ENCODE results near the gene SLC24A1. TPM values are rescaled to one million over a fixed set of nuclear protein-coding genes. Genes with fewer than 3 reads are reported as not detected.

SLC24A1 gene
- total RNA-seq (1 to 10 TPM; 4.2 to 4.3 TPM), polyA plus RNA-seq (3.8 TPM)

DNA sequence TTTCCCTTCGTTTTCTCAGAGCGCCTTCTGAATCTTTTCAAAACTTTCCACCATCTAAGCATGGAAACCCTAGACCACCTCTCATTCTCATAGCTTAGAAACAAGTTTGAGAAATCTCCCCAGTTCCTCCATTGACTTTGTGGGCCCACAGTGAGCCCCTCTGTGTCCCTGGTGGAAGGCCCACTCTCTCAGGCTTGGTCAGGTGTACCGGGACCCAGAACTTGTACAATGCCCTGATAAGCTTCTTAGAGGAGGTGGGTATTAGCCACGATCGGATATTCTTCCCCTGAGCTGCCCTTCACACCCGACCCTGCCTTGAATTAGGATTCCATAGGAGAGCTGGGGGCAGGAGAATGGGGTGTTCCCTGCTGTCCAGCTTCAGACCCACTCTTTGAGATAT lies at the start of gene SLC24A1:
Gene SLC24A1, plus strand, starts transcription at position 301 of the 400 bp plus-strand sequence. CDS start 2,143 bp downstream, outside the sequence.
- no peak within 1 kb of the TSS for H3K4me3 Mint-ChIP-seq
- Histone ChIP-seq H3K9me3 (ENCODE audit: low read length) (no peaks in the 10 kb centered on the region), H3K36me3 (ENCODE audit: insufficient read depth, low read length) (no peaks in the 10 kb centered on the region), H3K4me1 (ENCODE audit: insufficient read depth, low read length) (no peaks in the 10 kb centered on the region), H3K27ac (ENCODE audit: low read depth, low read length) (no peak within 1 kb of the TSS), H3K27me3 (ENCODE audit: insufficient read depth, low read length, poor library complexity, severe bottlenecking) (no peaks in the 10 kb centered on the region), H3K4me3 (ENCODE audit: low read length) (no peak within 1 kb of the TSS)
- ChIA-PET POLR2A (no interaction called here), CTCF (interaction anchor here (1.3 kb wide), 1 partner anchor 17 kb away, joined by 5 read pairs; no protein-coding TSS in a partner anchor)
- no peaks in the 10 kb centered on the region for H3K9me3 Mint-ChIP-seq
- DNase-seq: no peak
- peaks cover 11 to 25% (median 15%) of the 10 kb centered on the region in 3 donors for H3K36me3 Mint-ChIP-seq
- peak within 1 kb of the TSS in 1 of 8 donors; percentile 4 for H3K27ac Mint-ChIP-seq
- no peaks in the 10 kb centered on the region for H3K4me1 Mint-ChIP-seq
- no peaks in the 10 kb centered on the region for H3K27me3 Mint-ChIP-seq

DNA sequence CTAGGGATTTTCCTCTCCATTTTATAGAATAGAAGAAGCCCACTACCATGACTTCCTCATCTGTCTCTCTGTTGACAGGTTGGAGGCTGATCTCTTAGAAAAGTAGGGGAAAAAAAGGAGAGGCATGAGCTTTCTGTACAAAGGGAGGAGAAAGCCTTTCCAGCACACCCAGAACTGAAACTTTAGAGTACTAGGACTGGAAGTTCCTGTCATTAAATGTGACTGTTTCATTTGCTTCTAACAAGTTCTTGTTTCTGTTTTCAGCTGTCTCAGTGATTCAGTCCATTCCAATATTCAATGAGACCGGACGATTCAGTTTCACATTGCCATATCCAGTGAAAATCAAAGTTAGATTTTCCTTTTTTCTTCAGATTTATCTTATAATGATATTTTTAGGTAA lies 49.8 kb upstream of the SLC24A1 start:
- no peak overlapping the region for H3K4me3 ChIP-seq (ENCODE audit: low read length)
- peaks cover 16% of the 10 kb centered on the region for H3K36me3 ChIP-seq (ENCODE audit: insufficient read depth, low read length)
- no peaks in the 10 kb centered on the region for H3K9me3 ChIP-seq (ENCODE audit: low read length)
- no peaks in the 10 kb centered on the region for H3K4me1 ChIP-seq (ENCODE audit: insufficient read depth, low read length)
- no peak for DNase-seq
- ChIA-PET CTCF (no interaction called here), POLR2A (no interaction called here)
- H3K27ac ChIP-seq (ENCODE audit: low read depth, low read length): no peak overlapping the region
- Mint-ChIP-seq H3K4me3 (no peak overlapping the region), H3K4me1 (no peaks in the 10 kb centered on the region), H3K9me3 (no peaks in the 10 kb centered on the region), H3K27me3 (no peaks in the 10 kb centered on the region), H3K27ac (peak overlapping the region in 2 of 8 donors; percentile 41 to 54), H3K36me3 (peaks cover 4 to 64% (median 5%) of the 10 kb centered on the region in 3 donors)
- no peaks in the 10 kb centered on the region for H3K27me3 ChIP-seq (ENCODE audit: insufficient read depth, low read length, poor library complexity, severe bottlenecking)

DNA sequence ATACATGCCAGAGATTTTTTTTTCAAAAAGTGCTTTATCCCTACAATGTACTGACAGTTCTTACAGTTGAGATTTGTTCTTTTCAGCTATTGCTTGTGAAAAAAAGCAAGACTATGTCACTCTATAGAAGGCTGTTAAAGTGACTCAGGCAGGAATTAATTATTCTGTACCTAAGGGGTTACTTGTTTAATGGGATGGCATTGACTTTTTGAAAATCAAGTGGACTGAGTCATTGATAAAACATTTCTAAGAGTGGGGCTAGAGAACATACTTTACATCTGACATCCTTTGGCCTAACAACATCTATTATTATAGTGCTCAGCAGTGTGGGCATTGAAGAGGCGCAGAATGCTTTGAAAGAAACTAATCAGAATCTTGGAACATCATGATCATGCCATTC lies 45.1 kb upstream of the SLC24A1 start:
- DNase-seq: no peak
- POLR2A ChIA-PET: no interaction called here

DNA sequence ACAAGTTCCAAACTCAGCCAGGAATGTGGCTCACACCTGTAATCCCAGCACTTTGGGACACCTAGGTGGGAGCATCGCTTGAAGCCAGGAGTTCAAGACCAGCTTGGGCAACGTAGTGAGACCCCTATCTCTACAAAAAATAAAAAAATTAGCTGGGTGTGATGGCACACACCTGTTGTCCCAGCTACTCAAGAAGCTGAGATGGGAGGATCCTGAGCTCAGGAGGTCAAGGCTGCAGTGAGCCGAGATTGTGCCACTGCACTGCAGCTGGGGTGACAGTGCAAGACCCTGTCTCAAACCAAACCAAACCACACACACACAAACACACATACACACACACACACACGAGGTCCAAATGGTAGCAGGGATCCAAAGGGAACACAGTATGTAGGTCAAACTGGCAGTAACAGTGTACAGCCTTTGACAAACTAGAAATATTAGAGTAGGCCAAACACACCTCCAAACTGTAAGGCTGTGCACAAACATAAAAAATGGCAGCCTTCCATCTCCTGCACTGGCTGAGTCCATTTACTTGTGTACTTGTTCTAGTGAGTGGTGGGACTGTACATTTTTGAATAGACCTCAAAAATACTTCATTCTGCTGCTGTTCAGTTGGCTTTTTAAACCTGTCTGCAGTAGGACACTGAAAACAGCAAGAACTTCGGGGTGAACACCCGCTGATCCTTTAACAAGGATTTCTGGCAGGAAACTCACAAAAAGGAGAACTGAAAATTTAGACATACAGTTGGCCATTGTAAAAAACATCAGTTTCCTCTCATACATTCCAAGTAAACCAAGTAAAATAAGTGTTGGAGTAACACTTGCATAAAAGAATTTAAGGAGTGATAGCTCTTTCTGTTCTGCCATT lies 44.4 kb upstream of the SLC24A1 start:
- peaks cover 2 to 7% (median 3%) of the 10 kb centered on the region in 3 donors for H3K4me1 Mint-ChIP-seq

More for the DNA sequence above, 45.1 kb upstream of the SLC24A1 start:
- Histone ChIP-seq H3K4me1 (ENCODE audit: insufficient read depth, low read length) (no peaks in the 10 kb centered on the region), H3K36me3 (ENCODE audit: insufficient read depth, low read length) (peaks cover 35% of the 10 kb centered on the region), H3K27ac (ENCODE audit: low read depth, low read length) (no peak overlapping the region), H3K4me3 (ENCODE audit: low read length) (no peak overlapping the region), H3K9me3 (ENCODE audit: low read length) (no peaks in the 10 kb centered on the region), H3K27me3 (ENCODE audit: insufficient read depth, low read length, poor library complexity, severe bottlenecking) (no peaks in the 10 kb centered on the region)
- H3K27me3 Mint-ChIP-seq: no peaks in the 10 kb centered on the region
- no peaks in the 10 kb centered on the region for H3K4me1 Mint-ChIP-seq
- peaks cover 0 to 65% (median 6%) of the 10 kb centered on the region in 3 donors for H3K36me3 Mint-ChIP-seq
- peak overlapping the region in 2 of 8 donors; percentile 1 to 3 for H3K27ac Mint-ChIP-seq
- no peak overlapping the region for H3K4me3 Mint-ChIP-seq
- H3K9me3 Mint-ChIP-seq: no peaks in the 10 kb centered on the region
- CTCF ChIA-PET: no interaction called here

DNA sequence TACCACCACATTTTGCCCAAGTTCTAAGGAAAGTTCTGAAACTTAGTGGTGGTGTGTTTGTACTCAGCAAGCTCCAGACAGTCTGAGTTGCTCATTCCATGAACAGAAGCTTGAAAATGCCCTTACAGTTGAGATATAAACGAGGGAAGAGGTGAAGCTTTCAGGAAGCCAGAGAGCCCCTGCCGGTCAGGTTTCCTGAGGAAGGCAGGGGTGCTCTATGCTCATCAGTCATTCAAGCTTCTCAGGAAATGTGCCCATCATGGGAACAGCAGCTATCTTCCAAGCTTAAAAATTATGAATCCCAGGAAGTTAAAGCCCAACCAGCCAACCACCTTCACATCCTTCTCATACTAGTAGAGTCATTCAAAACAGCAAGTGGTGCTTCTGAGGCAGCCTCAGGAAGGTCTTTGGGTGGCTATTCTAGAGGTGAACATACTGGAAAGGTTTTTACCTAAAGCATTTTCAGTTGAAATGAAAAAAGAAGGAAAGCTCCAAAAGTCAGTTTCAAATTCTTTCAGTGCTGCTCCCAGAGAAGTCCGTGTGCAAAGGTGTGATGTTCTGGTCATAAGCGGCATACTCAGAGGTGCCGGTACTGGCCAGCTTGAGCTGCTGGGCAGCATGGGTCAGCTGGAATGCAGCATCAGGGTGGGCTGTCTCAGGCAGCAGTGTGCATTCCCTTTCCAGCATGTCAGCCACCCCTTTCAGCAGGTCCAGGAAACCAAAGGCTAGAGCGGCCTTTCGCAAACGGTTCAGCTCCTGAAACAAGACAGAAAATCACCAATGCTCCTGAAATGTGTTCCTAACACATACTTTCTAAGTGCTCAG lies 42.6 kb upstream of the SLC24A1 start:
- Histone ChIP-seq H3K9me3 (ENCODE audit: low read length) (no peaks in the 10 kb centered on the region), H3K36me3 (ENCODE audit: insufficient read depth, low read length) (peaks cover 47% of the 10 kb centered on the region), H3K4me3 (ENCODE audit: low read length) (no peak overlapping the region), H3K27me3 (ENCODE audit: insufficient read depth, low read length, poor library complexity, severe bottlenecking) (no peaks in the 10 kb centered on the region), H3K27ac (ENCODE audit: low read depth, low read length) (no peak overlapping the region), H3K4me1 (ENCODE audit: insufficient read depth, low read length) (peaks cover 10% of the 10 kb centered on the region)
- H3K4me1 Mint-ChIP-seq: peaks cover 17 to 24% (median 21%) of the 10 kb centered on the region in 3 donors
- no peak for DNase-seq
- CTCF ChIA-PET: no interaction called here
- H3K27ac Mint-ChIP-seq: peak overlapping the region in 6 of 8 donors; percentile 11 to 77 (median 42)
- no peaks in the 10 kb centered on the region for H3K9me3 Mint-ChIP-seq
- POLR2A ChIA-PET: no interaction called here
- H3K4me3 Mint-ChIP-seq: no peak overlapping the region
- peaks cover 0 to 78% (median 9%) of the 10 kb centered on the region in 3 donors for H3K36me3 Mint-ChIP-seq
- H3K27me3 Mint-ChIP-seq: no peaks in the 10 kb centered on the region

More for the DNA sequence above, 44.4 kb upstream of the SLC24A1 start:
- peaks cover 42% of the 10 kb centered on the region for H3K36me3 ChIP-seq (ENCODE audit: insufficient read depth, low read length)
- H3K9me3 ChIP-seq (ENCODE audit: low read length): no peaks in the 10 kb centered on the region
- ChIA-PET CTCF (no interaction called here), POLR2A (no interaction called here)
- H3K27me3 ChIP-seq (ENCODE audit: insufficient read depth, low read length, poor library complexity, severe bottlenecking): no peaks in the 10 kb centered on the region
- no peak for DNase-seq
- H3K36me3 Mint-ChIP-seq: peaks cover 0 to 66% (median 9%) of the 10 kb centered on the region in 3 donors
- peak overlapping the region in 5 of 8 donors; percentile 1 to 60 (median 23) for H3K27ac Mint-ChIP-seq
- H3K9me3 Mint-ChIP-seq: no peaks in the 10 kb centered on the region
- H3K27ac ChIP-seq (ENCODE audit: low read depth, low read length): no peak overlapping the region
- H3K27me3 Mint-ChIP-seq: no peaks in the 10 kb centered on the region
- no peak overlapping the region for H3K4me3 ChIP-seq (ENCODE audit: low read length)
- H3K4me1 ChIP-seq (ENCODE audit: insufficient read depth, low read length): no peaks in the 10 kb centered on the region
- no peak overlapping the region for H3K4me3 Mint-ChIP-seq

DNA sequence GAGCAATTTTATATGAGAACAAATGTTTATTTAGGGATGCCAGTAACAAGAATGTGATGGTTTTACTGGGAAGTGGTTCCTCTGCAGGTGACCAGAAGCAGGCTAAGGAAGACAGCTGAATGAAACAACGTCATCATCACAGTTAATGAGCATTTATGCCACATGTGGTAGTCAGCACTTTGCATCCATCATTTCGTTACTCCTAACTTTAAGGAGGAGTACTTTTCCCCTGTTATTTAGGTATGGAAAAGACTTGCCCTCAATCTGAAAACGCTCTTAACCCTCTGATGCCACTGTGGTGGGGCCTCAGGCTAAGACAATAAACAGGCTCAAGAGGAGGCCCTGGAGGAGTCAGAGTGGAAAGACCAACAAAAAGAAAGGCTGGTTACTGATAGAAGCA lies 42.0 kb upstream of the SLC24A1 start:
- H3K27me3 ChIP-seq (ENCODE audit: insufficient read depth, low read length, poor library complexity, severe bottlenecking): no peaks in the 10 kb centered on the region
- H3K9me3 Mint-ChIP-seq: no peaks in the 10 kb centered on the region
- H3K4me3 Mint-ChIP-seq: no peak overlapping the region
- H3K36me3 Mint-ChIP-seq: peaks cover 0 to 81% (median 13%) of the 10 kb centered on the region in 3 donors
- H3K27me3 Mint-ChIP-seq: no peaks in the 10 kb centered on the region
- no peak overlapping the region for H3K27ac ChIP-seq (ENCODE audit: low read depth, low read length)
- peaks cover 17% of the 10 kb centered on the region for H3K4me1 ChIP-seq (ENCODE audit: insufficient read depth, low read length)
- ChIA-PET POLR2A (no interaction called here), CTCF (no interaction called here)
- H3K4me1 Mint-ChIP-seq: peaks cover 23 to 31% (median 27%) of the 10 kb centered on the region in 3 donors
- DNase-seq: no peak
- H3K36me3 ChIP-seq (ENCODE audit: insufficient read depth, low read length): peaks cover 47% of the 10 kb centered on the region
- no peaks in the 10 kb centered on the region for H3K9me3 ChIP-seq (ENCODE audit: low read length)
- no peak overlapping the region for H3K4me3 ChIP-seq (ENCODE audit: low read length)
- H3K27ac Mint-ChIP-seq: peak overlapping the region in 5 of 8 donors; percentile 36 to 90 (median 76)

DNA sequence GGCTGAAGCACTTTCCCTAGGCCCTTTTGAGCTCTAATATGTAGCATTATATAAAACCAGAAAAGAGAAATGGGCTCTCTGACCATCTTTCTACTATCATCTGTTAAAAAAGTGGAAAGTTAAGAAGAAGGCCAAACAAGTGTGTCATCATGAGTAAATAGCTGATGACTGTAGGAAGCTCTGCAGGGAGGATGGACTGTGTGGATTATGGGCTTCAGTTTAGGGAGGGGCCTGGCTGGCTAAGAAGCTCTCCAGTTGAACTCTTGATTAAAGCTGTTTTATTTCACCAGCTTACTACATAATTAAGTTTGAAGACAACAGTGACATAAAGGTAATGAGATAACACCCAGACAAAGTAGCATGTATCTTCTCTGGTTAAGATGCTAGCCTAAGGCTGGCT lies 41.5 kb upstream of the SLC24A1 start:
- H3K27ac ChIP-seq (ENCODE audit: low read depth, low read length): no peak overlapping the region
- H3K27me3 ChIP-seq (ENCODE audit: insufficient read depth, low read length, poor library complexity, severe bottlenecking): no peaks in the 10 kb centered on the region
- CTCF ChIA-PET: no interaction called here
- Mint-ChIP-seq H3K4me3 (no peak overlapping the region), H3K27ac (peak overlapping the region; percentile 19 to 90 (median 72)), H3K36me3 (peaks cover 0 to 81% (median 13%) of the 10 kb centered on the region in 3 donors), H3K4me1 (peaks cover 24 to 32% (median 32%) of the 10 kb centered on the region in 3 donors), H3K9me3 (no peaks in the 10 kb centered on the region), H3K27me3 (no peaks in the 10 kb centered on the region)
- H3K4me1 ChIP-seq (ENCODE audit: insufficient read depth, low read length): peaks cover 17% of the 10 kb centered on the region
- no peak overlapping the region for H3K4me3 ChIP-seq (ENCODE audit: low read length)
- no peak for DNase-seq
- POLR2A ChIA-PET: no interaction called here
- peaks cover 47% of the 10 kb centered on the region for H3K36me3 ChIP-seq (ENCODE audit: insufficient read depth, low read length)
- H3K9me3 ChIP-seq (ENCODE audit: low read length): no peaks in the 10 kb centered on the region
